Heart left ventricle (tissue), 13 donors: ENCODE data around the gene WNT7A.

Experiments
- CTCF ChIP-seq, 12 donors: fragments of 200-600 bp; sonication (generic) in 4 of 12; IDR thresholded peaks; one replicate each; pipeline versions ENCODE4 v1.5.0 to v1.8.0; 2018 to 2022; ENCODE audit warnings: antibody characterized with exemption in 12 of 12, mild to moderate bottlenecking in 5 of 12
- POLR2A ChIP-seq, 2 donors: fragments of 450-650 bp; IDR thresholded peaks; one replicate each; pipeline ENCODE4 v1.6.1; 2017; ENCODE audit warnings: antibody characterized with exemption in 2 of 2, mild to moderate bottlenecking in 2 of 2, moderate library complexity in 2 of 2
- donor health status: ischemic (EF 13 %, LVEDD 7.1; RV severe dilation, severe dysfunction).
- donor health status: DM: no; HTN: yes; CAD: no.
- donor health status: DM: no; HTN: no; CAD: no.
- donor health status: ischemic (EF 25% LVEDD 6.9; RV normal size, moderate dysfunction).
- donor health status: ischemic (EF 25% LVEDD 5.7; RV mildly dilated, moderate dysfunction).
- donor health status: ischemic (EF 35%, LVEDD 5.7; RV mildly dilated, moderate dysfunction).
- donor health status: nonischemic (EF 11% LVEDD 7.7; RV severe dilation, severe dysfunction).
- donor health status: DM: yes; HTN: yes; CAD: no.
- donor health status: PGD.
- donor health status: ischemic (EF 29% LVEDD 5.4; RV normal size, mild dysfunction).
- donor health status: nonischemic (EF 23%, LVEDD 6.1; RV moderate dilation, normal function).

- TF ChIP-seq CTCF (IDR thresholded peaks at IDR 0.05) = no peak
- TF ChIP-seq POLR2A (IDR thresholded peaks at IDR 0.05) = no peak
Observed at GRCh38 chr3:13770170-13771169, 109.4 kb downstream of the WNT7A start.
